ENCODE results near the gene PTPN18. TPM values are rescaled to one million over a fixed set of nuclear protein-coding genes. Genes with fewer than 3 reads are reported as not detected.

Gene PTPN18
- total and polyA plus RNA-seq, 5 donors from 2014 or later, result 42.2 to 61.3 (median 50.2) TPM

GRCh38 chr2:130347220-130347925, 8.5 kb upstream of the PTPN18 start:
- ATAC-seq (ENCODE audit: low read depth in 2 of 2) (no peak), DNase-seq (no peak)
- Mint-ChIP-seq H3K27me3 (no peaks in the 10 kb centered on the region), H3K27ac (no peak overlapping the region), H3K9me3 (no peaks in the 10 kb centered on the region), H3K36me3 (peaks cover 30% of the 10 kb centered on the region), H3K4me1 (peaks cover 0 to 31% (median 7%) of the 10 kb centered on the region in 4 donors), H3K4me3 (peak overlapping the region in 2 of 4 donors; percentile 12 to 17)
- H3K27ac ChIP-seq (ENCODE audit: insufficient read depth, low read length, poor library complexity, severe bottlenecking), result no peak overlapping the region
- H3K4me1 ChIP-seq (ENCODE audit: control insufficient read depth, insufficient read depth, low read length, poor library complexity, severe bottlenecking), result peaks cover 15% of the 10 kb centered on the region
- peaks cover 41% of the 10 kb centered on the region for H3K36me3 ChIP-seq (ENCODE audit: control insufficient read depth, insufficient read depth, low read length)
- no peaks in the 10 kb centered on the region for H3K27me3 ChIP-seq (ENCODE audit: control insufficient read depth, insufficient read depth, low read length)
- no peaks in the 10 kb centered on the region for H3K9me3 ChIP-seq (ENCODE audit: control insufficient read depth in 2 of 2, low read length in 2 of 2)
- no peak overlapping the region for H3K4me3 ChIP-seq (ENCODE audit: low read depth, low read length)

- ATAC-seq (ENCODE audit: low read depth in 2 of 2) (no peak), DNase-seq (no peak)
- H3K27ac Mint-ChIP-seq, result peak overlapping the region in 1 of 3 donors; percentile 71
- H3K27ac ChIP-seq (ENCODE audit: insufficient read depth, low read length, poor library complexity, severe bottlenecking), result no peak overlapping the region
- no peaks in the 10 kb centered on the region for H3K27me3 ChIP-seq (ENCODE audit: control insufficient read depth, insufficient read depth, low read length)
- no peaks in the 10 kb centered on the region for H3K9me3 ChIP-seq (ENCODE audit: control insufficient read depth in 2 of 2, low read length in 2 of 2)
- H3K27me3 Mint-ChIP-seq, result no peaks in the 10 kb centered on the region
- peaks cover 30% of the 10 kb centered on the region for H3K36me3 Mint-ChIP-seq
- H3K4me3 Mint-ChIP-seq, result peak overlapping the region in 1 of 4 donors; percentile 12
- H3K4me1 ChIP-seq (ENCODE audit: control insufficient read depth, insufficient read depth, low read length, poor library complexity, severe bottlenecking), result peaks cover 4% of the 10 kb centered on the region
- H3K4me1 Mint-ChIP-seq, result peaks cover 0 to 17% (median 7%) of the 10 kb centered on the region in 4 donors
- H3K4me3 ChIP-seq (ENCODE audit: low read depth, low read length), result no peak overlapping the region
- no peaks in the 10 kb centered on the region for H3K9me3 Mint-ChIP-seq
- peaks cover 41% of the 10 kb centered on the region for H3K36me3 ChIP-seq (ENCODE audit: control insufficient read depth, insufficient read depth, low read length)
These were observed 6.7 kb upstream of the PTPN18 start for GRCh38 chr2:130349174-130349573.

GRCh38 chr2:130351711-130352110, 4.1 kb upstream of the PTPN18 start:
- Mint-ChIP-seq H3K9me3 (no peaks in the 10 kb centered on the region), H3K36me3 (peaks cover 19% of the 10 kb centered on the region), H3K4me3 (peak overlapping the region in 1 of 4 donors; percentile 9), H3K4me1 (peaks cover 0 to 21% (median 10%) of the 10 kb centered on the region in 4 donors), H3K27me3 (no peaks in the 10 kb centered on the region), H3K27ac (peak overlapping the region in 1 of 3 donors; percentile 39)
- ATAC-seq (ENCODE audit: low read depth in 2 of 2) (no peak), DNase-seq (no peak)
- no peaks in the 10 kb centered on the region for H3K9me3 ChIP-seq (ENCODE audit: control insufficient read depth in 2 of 2, low read length in 2 of 2)
- peaks cover 14% of the 10 kb centered on the region for H3K4me1 ChIP-seq (ENCODE audit: control insufficient read depth, insufficient read depth, low read length, poor library complexity, severe bottlenecking)
- no peaks in the 10 kb centered on the region for H3K27me3 ChIP-seq (ENCODE audit: control insufficient read depth, insufficient read depth, low read length)
- no peak overlapping the region for H3K4me3 ChIP-seq (ENCODE audit: low read depth, low read length)
- H3K36me3 ChIP-seq (ENCODE audit: control insufficient read depth, insufficient read depth, low read length), result peaks cover 18% of the 10 kb centered on the region
- H3K27ac ChIP-seq (ENCODE audit: insufficient read depth, low read length, poor library complexity, severe bottlenecking), result no peak overlapping the region

DNA sequence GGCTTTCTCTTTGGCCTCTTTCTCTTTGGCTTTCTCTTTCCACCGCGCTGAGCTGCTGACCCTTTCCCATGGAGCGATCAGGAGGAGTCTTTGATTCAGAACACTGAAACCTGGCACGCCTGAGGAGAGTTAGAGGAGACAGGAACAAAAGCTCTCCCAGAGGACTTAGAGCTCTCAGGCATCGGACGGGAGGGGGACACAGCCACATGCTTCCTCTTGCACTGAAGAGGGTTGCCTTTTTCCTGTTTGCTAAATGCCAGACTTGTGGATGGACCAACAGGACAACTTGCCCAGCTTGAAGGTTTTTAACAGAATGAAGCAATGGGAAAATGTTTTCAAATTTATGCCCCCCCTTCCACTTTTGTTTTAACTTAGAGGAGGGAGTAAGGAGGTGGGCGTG, 3.6 kb upstream of the PTPN18 start:
- peak overlapping the region in 2 of 4 donors; percentile 6 to 54 for H3K4me3 Mint-ChIP-seq

GRCh38 chr2:130353291-130354138, 2.3 kb upstream of the PTPN18 start:
- Mint-ChIP-seq H3K4me1 (peaks cover 0 to 20% (median 7%) of the 10 kb centered on the region in 4 donors), H3K4me3 (peak overlapping the region; percentile 66 to 88 (median 85)), H3K9me3 (no peaks in the 10 kb centered on the region), H3K27ac (peak overlapping the region in 1 of 3 donors; percentile 44), H3K27me3 (no peaks in the 10 kb centered on the region), H3K36me3 (peaks cover under 1% of the 10 kb centered on the region)
- H3K4me3 ChIP-seq (ENCODE audit: low read depth, low read length), result no peak overlapping the region
- no peak overlapping the region for H3K27ac ChIP-seq (ENCODE audit: insufficient read depth, low read length, poor library complexity, severe bottlenecking)
- ATAC-seq (ENCODE audit: low read depth in 2 of 2) (no peak), DNase-seq (no peak)
- H3K4me1 ChIP-seq (ENCODE audit: control insufficient read depth, insufficient read depth, low read length, poor library complexity, severe bottlenecking), result peaks cover 14% of the 10 kb centered on the region
- no peaks in the 10 kb centered on the region for H3K36me3 ChIP-seq (ENCODE audit: control insufficient read depth, insufficient read depth, low read length)
- no peaks in the 10 kb centered on the region for H3K9me3 ChIP-seq (ENCODE audit: control insufficient read depth in 2 of 2, low read length in 2 of 2)
- no peaks in the 10 kb centered on the region for H3K27me3 ChIP-seq (ENCODE audit: control insufficient read depth, insufficient read depth, low read length)

More for the DNA sequence above, 3.6 kb upstream of the PTPN18 start:
- Histone ChIP-seq H3K36me3 (ENCODE audit: control insufficient read depth, insufficient read depth, low read length) (peaks cover 12% of the 10 kb centered on the region), H3K4me3 (ENCODE audit: low read depth, low read length) (no peak overlapping the region), H3K27me3 (ENCODE audit: control insufficient read depth, insufficient read depth, low read length) (no peaks in the 10 kb centered on the region), H3K4me1 (ENCODE audit: control insufficient read depth, insufficient read depth, low read length, poor library complexity, severe bottlenecking) (peaks cover 14% of the 10 kb centered on the region), H3K27ac (ENCODE audit: insufficient read depth, low read length, poor library complexity, severe bottlenecking) (no peak overlapping the region), H3K9me3 (ENCODE audit: control insufficient read depth in 2 of 2, low read length in 2 of 2) (no peaks in the 10 kb centered on the region)
- Mint-ChIP-seq H3K4me1 (peaks cover 0 to 24% (median 10%) of the 10 kb centered on the region in 4 donors), H3K27me3 (no peaks in the 10 kb centered on the region), H3K36me3 (peaks cover 13% of the 10 kb centered on the region), H3K27ac (peak overlapping the region in 1 of 3 donors; percentile 39), H3K9me3 (no peaks in the 10 kb centered on the region)
- no peak for ATAC-seq (ENCODE audit: low read depth in 2 of 2)
- no peak for DNase-seq

GRCh38 chr2:130354139-130354428, 1.8 kb upstream of the PTPN18 start:
- no peaks in the 10 kb centered on the region for H3K36me3 ChIP-seq (ENCODE audit: control insufficient read depth, insufficient read depth, low read length)
- H3K4me1 ChIP-seq (ENCODE audit: control insufficient read depth, insufficient read depth, low read length, poor library complexity, severe bottlenecking), result peaks cover 14% of the 10 kb centered on the region
- Mint-ChIP-seq H3K36me3 (no peaks in the 10 kb centered on the region), H3K27me3 (no peaks in the 10 kb centered on the region), H3K27ac (peak overlapping the region in 1 of 3 donors; percentile 44), H3K4me3 (peak overlapping the region; percentile 54 to 88 (median 85)), H3K4me1 (peaks cover 0 to 20% (median 7%) of the 10 kb centered on the region in 4 donors), H3K9me3 (no peaks in the 10 kb centered on the region)
- no peaks in the 10 kb centered on the region for H3K27me3 ChIP-seq (ENCODE audit: control insufficient read depth, insufficient read depth, low read length)
- H3K27ac ChIP-seq (ENCODE audit: insufficient read depth, low read length, poor library complexity, severe bottlenecking), result no peak overlapping the region
- ATAC-seq (ENCODE audit: low read depth in 2 of 2) (no peak), DNase-seq (no peak)
- no peaks in the 10 kb centered on the region for H3K9me3 ChIP-seq (ENCODE audit: control insufficient read depth in 2 of 2, low read length in 2 of 2)
- H3K4me3 ChIP-seq (ENCODE audit: low read depth, low read length), result no peak overlapping the region

GRCh38 chr2:130355172-130355577, 681 bp upstream of the PTPN18 start:
- Mint-ChIP-seq H3K4me3 (peak overlapping the region; percentile 84 to 88 (median 86)), H3K9me3 (no peaks in the 10 kb centered on the region), H3K4me1 (peaks cover 0 to 20% (median 9%) of the 10 kb centered on the region in 4 donors), H3K27ac (peak overlapping the region in 2 of 3 donors; percentile 37 to 44), H3K27me3 (peaks cover 6% of the 10 kb centered on the region), H3K36me3 (peaks cover 4% of the 10 kb centered on the region)
- H3K4me3 ChIP-seq (ENCODE audit: low read depth, low read length), result no peak overlapping the region
- DNase-seq (no peak), ATAC-seq (ENCODE audit: low read depth in 2 of 2) (no peak)
- no peaks in the 10 kb centered on the region for H3K36me3 ChIP-seq (ENCODE audit: control insufficient read depth, insufficient read depth, low read length)
- H3K27me3 ChIP-seq (ENCODE audit: control insufficient read depth, insufficient read depth, low read length), result no peaks in the 10 kb centered on the region
- H3K9me3 ChIP-seq (ENCODE audit: control insufficient read depth in 2 of 2, low read length in 2 of 2), result no peaks in the 10 kb centered on the region
- no peak overlapping the region for H3K27ac ChIP-seq (ENCODE audit: insufficient read depth, low read length, poor library complexity, severe bottlenecking)
- peaks cover 14% of the 10 kb centered on the region for H3K4me1 ChIP-seq (ENCODE audit: control insufficient read depth, insufficient read depth, low read length, poor library complexity, severe bottlenecking)
